Measurements from ENCODE around the gene HDAC4. TPM values are rescaled to one million over a fixed set of nuclear protein-coding genes. Genes with fewer than 3 reads are reported as not detected.

The HDAC4 gene
- polyA plus RNA-seq, 3 donors: 12.3 to 22.6 (median 14.5) TPM

DNA sequence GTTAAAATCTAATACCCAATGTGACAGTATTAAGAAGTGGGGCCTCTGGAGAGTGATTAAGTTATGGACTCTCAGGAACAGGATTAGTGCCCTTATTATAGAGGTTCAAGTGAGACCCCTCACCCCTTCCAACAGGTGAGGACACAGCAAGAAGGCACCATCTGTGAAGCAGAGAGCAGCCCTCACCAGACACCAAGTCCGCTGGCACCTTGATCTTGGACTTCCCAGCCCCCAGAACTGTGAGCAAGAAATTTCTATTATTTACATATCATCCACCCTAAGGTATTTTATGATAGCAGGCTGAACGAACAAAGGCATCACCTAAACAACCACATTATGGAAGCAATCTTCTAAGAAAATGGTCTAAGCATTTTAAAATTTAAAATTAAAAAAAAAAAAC lies 59.0 kb downstream of the HDAC4 start:
- no peak for DNase-seq (ENCODE audit: extremely low read depth in 1 of 11, low read depth in 9 of 11, low spot score in 4 of 11)

DNA sequence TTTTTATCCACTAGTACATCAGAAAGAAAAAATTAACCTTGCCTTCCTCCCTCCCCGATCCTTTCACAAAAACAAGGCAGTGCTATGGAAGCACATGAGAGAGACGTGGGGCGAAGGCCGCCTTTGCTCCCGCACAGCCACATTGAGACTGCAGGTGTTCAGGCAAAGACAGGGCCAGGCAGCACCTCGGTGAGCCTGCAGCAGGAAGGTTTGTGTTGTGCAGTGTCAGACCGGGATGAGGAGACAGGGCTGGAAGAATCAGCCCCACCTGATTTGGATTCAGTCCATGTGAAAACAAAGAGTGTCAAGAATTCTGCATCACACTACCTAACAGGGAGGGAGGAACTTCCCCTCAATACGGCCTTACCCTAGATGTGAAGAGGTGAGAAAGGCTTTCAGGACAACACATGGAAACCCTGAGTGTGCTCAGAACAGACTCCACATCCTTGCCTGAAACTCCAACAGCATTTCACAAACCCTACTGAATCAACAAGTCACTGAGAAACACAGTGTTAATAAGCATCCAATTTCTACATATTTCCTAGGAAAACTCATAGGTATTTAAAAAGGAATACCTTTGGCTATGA lies 59.6 kb downstream of the HDAC4 start:
- DNase-seq (ENCODE audit: extremely low read depth in 1 of 11, low read depth in 9 of 11, low spot score in 4 of 11): no peak

DNA sequence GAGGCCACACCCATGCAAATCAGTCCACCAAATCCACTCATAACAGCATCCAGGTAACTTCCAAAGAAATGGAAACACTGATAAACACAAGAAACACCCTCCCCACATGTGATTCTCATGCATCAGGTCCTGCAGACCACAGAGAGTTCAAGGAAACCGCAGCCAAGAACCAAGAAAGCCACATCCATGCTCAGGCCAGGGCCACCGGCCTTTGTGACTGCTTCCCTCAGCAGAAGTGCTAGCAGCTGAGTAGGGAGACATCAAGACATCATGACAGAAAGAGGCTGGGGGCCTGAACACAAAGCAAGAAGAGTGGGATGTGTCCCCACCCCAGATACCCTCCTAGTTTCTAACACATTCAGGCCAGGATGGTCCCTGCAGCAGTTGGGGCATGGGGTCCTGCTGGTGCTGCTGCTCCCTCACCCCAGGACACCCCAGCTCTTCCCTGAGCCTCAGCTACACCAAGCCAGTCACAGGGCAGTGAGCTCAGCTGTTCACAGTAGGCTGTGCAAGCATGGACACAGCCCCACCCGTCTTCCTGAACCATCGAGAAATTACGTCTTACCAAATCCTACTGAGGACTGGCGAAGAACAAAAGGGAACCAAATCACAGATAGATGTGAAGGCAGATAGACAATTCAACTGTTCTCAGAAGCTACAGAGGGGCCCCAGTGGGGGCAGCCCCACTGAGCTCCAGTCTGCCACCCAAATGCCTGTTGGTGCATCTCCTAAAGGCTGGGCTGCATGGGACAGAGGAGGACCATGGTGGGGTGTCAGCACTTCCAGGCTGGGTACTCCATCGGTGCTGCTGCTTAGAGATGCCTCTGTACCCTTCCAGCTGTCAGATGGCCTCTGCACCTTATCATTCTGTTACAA lies 60.9 kb downstream of the HDAC4 start:
- DNase-seq (ENCODE audit: extremely low read depth in 1 of 11, low read depth in 9 of 11, low spot score in 4 of 11): no peak

DNA sequence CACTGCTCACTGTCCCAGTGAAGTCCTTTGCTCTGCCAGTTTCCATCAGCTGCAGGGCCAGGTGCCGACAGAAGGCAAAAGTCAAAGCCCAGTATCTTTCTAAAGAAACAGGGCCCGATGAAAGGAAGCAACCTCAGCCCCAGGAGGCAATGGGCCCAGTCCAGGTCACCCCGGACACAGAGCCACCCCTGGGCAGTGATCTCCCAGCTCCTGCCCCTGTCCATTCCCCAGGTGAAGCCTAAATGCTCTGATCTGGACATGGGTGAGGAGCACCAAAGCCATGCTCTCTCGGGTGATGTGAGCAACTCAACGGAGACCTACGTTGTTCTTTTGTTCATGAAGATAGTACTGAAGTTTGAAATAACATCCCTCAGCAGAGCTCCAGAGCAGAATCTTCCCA lies 61.6 kb downstream of the HDAC4 start:
- no peak for DNase-seq (ENCODE audit: extremely low read depth in 1 of 11, low read depth in 9 of 11, low spot score in 4 of 11)

DNA sequence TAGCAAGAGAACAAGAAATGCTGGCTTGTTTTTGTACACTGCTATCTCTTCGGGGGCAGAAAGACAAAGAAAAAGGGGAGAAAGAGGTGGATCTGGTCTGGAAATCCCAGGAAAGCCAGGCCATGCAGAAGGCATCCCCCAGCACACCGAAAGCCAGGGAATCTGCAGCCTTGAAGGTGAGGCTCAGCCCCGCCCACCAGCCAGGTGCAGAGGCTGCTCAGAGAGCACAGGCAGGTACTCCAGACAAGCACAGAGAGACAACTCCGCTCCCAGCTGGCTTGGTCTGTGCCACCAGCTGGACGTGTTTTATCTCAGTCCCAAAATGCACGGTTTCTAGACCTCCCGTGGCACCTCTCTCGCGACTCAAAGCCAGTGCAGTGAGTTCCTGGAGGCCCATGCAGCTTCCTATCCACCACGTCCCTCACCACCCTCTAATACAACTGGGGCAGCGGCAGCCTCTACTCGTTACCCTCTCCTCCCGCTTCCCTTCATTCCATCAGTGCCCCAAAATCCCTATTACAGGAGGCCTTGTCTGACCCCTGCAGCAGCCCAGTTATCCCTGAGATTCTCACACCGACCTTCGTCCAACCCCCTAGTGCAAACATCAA lies 62.8 kb downstream of the HDAC4 start:
- DNase-seq (ENCODE audit: extremely low read depth in 1 of 11, low read depth in 9 of 11, low spot score in 4 of 11): no peak

DNA sequence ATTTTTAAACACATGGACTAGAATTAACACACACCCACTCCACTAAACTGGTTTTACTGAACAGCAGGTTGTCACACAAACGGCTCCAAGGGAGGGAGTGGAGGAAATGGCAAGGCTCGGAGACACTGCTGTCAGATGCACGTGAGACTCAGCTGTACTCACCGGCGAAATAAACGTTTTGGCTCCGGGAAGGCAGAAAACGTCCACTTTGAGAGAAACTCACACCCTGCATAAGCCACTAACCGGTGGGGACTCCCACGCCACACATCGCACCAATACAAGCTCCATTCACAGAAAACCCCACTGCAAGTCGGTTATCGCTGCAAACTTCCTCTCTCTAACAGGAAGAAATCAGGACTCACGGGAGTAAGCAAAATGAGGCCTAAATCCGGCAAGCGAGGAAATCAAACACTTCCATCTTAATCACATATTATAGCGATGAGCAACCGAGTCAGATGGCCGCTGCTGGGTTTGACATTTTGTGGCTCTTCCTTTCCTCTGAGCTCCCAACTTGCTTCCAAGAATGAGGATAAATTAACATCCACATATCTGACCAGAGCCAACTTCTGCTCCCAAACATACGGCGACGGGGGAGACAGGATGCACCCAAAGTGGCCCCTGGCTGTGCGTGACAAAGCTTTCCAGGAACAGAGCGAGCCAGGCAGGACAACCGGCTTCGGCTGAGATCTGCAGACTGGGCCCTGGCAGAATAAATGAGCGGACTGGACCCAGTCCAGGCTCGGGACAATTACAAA lies 63.5 kb downstream of the HDAC4 start:
- no peak for DNase-seq (ENCODE audit: extremely low read depth in 1 of 11, low read depth in 9 of 11, low spot score in 4 of 11)

DNA sequence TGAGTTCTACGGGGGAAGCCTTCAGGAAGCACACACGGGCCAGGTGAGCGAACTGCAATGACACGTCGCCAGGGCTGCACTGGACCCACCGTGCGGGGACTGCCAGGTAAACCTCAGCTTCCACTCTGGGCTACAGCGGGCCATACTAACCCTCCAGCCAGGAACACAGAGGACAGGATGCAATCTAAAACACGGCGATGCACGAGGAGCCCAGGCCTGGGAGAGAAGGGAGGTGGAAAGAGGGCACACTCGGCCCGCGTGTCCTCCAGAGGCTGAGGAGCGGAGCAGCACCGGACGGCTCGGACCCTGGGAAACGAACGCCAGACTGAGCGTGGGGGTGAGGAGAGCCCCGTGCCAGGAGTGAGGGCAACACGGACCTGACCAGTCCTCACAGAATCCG lies 69.3 kb downstream of the HDAC4 start:
- no peak for DNase-seq (ENCODE audit: extremely low read depth in 1 of 11, low read depth in 9 of 11, low spot score in 4 of 11)

DNA sequence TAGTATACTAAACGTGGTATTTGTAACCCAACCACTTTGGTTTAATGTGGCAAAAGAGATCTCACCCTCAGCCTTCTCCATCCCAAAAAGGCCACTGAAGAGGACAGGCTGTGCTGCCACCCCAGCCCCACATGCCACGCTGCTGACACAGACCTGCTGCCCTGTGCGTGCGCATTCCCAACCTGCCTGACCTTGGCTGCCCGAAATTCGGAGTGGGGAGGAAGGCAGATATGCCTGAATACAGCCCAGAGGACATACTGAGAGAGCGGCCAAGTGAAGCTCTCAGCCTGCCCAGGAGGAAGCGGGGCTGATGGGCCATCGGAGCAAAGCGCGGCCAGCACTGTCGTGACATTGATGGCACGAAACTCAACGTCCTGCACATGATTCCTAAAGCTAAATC lies 70.0 kb downstream of the HDAC4 start:
- DNase-seq (ENCODE audit: extremely low read depth in 1 of 11, low read depth in 9 of 11, low spot score in 4 of 11): no peak

DNA sequence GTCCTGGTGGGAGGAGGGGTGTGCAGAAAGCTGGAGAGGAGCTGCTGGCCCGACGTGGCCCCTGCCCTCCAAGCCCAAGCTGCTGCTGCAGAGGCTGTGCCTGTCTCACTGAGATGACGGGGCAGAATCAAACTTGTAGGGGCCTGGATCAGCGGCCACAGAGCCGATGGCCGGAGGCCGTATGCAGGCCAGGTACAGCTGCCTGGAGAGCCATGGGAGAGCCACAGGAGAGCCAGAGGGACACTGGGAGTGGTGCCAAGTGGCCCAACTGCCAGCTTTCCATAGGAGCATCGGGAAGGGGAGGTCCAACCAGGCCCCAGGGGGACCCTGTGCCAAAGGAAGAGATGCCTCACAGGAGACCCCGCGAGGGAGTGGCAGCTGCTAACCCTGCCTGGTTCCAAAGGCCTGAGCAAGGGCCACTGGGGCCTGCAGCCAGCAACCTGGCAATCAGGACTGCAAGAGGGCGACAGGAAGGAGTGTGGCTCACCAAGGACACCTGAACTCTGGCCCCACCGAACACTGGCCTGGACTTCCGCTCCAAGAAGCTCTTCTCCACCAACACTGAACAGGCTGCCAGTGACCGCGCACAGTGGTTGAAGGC lies 70.7 kb downstream of the HDAC4 start:
- no peak for DNase-seq (ENCODE audit: extremely low read depth in 1 of 11, low read depth in 9 of 11, low spot score in 4 of 11)

DNA sequence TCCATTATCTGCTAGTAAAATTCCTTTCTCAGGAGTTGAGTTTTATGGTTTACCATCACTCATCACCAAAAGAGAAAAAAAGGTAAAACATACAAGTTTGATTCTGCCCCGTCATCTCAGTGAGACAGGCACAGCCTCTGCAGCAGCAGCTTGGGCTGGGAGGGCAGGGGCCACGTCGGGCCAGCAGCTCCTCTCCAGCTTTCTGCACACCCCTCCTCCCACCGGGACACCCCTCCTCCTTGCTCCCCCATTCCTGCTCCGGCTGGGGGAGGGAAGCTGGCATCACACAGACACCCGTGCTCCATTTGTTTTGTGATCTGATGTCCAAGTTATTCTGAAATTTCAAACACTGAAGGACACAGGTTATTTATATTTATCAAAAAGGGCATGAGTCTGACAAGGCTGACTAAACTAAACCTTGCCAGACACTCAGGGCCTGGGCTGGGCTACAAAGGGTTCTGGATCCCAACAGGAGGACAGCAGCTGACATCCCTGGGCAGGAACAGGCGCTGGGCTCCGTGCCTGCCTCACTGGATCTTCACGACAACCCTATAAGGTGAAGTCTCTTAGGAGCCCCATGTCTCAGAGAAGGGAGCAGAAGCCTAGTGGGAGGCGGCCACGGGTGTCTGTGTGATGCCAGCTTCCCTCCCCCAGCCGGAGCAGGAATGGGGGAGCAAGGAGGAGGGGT lies 71.4 kb downstream of the HDAC4 start:
- DNase-seq (ENCODE audit: extremely low read depth in 1 of 11, low read depth in 9 of 11, low spot score in 4 of 11): no peak

DNA sequence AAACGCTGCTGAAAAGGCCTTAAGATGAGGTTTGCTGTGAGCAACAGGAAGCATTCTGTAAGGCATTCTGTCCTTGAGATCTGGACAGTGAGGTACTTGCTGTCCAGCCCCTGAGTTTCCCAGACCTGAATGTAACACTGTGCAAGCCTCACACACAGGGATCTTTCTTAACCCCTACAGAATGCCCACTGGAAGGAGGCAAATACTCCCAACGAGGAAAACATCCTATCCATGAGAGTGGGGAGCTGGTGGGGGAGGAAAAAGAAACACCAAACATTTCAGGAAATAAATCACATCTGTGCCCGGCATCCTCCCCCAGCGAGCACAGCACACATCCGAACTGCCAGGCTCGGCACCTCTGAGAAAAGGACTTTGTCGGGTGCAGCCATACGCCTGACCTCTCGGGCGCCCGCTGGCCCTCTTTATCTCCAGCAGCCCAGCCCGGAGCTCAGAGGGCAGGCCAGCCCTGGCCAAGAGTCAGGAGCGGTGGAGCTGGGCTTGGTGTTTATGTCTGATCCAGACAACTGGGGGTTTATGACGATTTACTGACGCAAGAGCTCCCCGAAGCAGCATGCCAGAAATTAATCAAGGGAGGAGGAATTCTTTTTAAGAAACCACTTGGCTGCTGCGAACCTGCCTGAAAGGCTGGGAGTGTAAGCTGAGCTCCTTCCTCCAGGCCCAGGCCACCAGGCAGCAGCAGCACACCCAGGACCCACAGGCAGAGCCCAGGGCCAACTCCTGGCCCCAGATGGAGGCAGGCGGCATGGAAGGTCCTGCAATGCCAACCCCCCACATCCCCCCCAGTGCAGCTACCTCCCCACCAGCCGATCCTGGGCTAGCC lies 72.2 kb downstream of the HDAC4 start:
- peak in 7 of 11 donors; percentile 48 to 77 (median 65) for DNase-seq (ENCODE audit: extremely low read depth in 1 of 11, low read depth in 9 of 11, low spot score in 4 of 11)

DNA sequence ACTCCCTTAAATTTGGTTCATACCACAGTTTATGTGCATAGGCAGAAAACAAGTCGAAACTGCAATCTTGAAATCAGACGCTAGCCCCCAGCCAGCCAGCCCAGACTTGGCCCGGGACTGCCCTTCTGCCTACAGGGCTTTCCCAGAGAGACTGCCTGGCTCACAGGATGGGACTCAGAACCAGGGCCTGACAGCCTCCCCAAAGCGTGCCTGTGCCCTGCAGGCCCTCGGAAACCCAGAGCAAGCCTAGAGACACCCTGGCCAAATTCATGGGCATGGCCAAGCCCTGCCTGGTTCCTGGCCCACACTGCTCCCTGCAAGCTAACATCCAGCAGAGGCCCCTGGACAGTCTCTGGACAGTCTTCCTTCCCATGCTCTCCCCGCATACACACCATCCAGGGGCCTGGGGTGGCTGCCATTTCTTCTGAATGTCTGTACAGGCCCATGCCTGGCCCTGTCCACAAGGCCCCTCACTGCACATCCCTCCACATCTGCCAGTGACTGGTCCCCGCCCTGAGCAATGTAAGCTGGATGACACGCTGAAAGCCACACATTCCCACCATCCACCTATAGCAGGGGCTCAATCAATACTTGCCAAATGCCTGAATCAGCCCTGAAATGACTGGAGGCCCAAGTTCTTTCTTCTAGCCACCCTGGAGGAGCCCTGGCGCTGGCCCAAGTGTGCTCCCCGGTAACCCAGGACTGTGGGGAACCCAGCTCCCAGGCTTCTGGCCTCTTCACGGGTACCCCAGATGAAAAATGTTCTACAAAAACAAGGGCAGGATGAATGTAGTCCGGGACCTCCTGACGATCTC lies 73.1 kb downstream of the HDAC4 start:
- no peak for DNase-seq (ENCODE audit: extremely low read depth in 1 of 11, low read depth in 9 of 11, low spot score in 4 of 11)

DNA sequence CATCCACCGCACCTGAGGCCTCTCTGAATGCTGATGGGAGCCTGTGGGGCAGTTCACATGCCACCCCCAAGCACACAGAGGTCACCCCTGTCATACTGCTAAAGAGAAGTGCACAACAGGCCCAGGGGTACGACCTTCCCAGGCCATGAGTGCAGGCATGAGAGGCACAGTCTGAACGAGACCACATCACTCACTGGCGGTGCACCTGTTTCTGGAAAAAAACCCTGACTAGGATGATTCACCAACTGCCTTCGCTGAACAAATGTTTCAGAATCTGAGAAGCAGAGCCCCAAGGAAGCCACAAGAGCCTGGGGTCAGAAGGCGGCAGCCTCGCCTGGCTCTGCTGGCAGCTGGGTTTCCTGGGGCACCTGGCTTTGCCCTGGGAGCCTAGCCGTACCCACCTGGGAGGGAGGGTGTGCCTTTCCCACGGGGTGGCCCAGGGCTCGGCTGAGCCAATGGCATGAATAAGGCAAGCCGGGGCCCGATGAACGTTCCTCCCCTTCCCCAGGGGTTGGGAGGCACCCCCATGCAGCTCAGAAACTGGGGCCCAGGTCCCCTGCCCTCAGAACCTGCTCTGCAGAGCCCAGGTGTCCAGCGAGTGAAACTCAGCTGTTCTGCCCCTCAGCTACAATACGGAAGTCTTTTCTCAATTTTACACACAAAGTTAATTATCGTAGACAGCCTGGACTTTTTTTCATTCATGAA lies 73.8 kb downstream of the HDAC4 start:
- no peak for DNase-seq (ENCODE audit: extremely low read depth in 1 of 11, low read depth in 9 of 11, low spot score in 4 of 11)

DNA sequence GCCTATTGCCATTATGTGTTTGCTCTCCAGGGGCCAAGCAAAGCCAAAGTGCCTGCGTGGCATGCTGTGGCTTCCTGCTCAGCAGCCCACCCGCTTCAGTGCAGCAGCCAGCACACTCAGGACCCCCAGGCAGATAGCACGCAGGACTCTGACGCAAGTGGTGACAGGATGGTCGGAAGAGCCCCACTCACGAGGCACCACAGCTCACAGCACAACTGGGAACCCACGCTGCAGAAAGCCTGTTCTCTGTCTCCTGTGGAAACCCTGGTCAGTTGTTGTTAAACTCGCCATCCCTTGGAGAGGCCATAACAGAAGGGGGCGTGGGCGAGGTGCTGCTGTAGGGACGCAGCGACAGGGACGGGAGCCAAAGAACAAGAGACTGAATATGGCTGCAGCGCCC lies 76.4 kb downstream of the HDAC4 start:
- DNase-seq (ENCODE audit: extremely low read depth in 1 of 11, low read depth in 9 of 11, low spot score in 4 of 11): no peak

DNA sequence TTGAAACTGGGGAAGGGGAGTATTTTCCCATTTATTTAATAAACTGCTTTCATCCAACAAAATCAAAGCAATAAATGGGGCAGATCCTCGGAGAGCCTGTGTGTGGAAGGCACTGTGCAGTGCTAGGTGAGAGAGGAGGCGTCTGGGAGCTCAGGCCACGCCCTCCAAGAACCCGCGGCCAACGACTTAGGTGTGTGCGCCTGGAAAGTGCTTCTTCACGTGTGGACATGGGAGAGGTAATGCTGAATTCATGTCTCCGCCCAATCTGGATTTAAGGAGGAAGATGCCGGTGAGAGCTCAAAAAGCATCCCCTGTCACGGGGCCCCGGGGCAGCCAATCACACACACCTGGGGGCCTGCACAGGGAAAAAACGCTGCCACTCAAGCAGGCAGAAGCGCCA lies 77.4 kb downstream of the HDAC4 start:
- DNase-seq (ENCODE audit: extremely low read depth in 1 of 11, low read depth in 9 of 11, low spot score in 4 of 11): no peak

DNA sequence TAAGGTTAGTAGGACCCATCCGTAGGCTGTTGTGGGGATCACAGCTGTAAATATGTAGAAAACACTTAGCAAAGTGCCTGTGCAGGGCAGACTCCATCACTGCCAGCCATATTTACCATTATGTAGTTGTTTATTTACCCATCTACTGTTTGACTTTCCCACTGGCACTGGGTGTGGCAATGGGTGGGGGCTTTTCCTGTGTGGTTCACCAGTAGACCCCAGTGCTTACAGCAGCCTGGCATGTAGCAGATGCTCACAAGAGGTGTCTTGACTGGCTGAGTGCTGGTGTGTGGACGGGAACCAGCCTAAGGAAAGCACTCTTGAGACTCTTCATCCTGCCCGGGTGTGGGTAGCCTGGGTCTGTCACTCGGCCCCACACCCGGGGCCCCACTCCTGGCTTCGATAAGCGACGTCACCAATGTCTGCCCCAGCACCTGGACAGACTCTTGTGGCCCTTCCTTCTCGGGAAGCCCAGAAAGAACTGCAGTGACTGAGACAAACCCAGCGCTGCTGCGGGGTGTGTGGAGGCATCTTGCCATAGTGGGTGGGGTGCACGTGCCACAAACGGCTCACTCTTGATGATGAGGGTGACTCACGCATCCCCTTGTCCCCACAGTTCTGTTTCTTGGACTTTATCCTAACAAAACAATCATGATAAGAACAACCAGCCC lies 78.3 kb downstream of the HDAC4 start:
- DNase-seq (ENCODE audit: extremely low read depth in 1 of 11, low read depth in 9 of 11, low spot score in 4 of 11): no peak
